Measurements from ENCODE around the gene MT1F. TPM values are rescaled to one million over a fixed set of nuclear protein-coding genes. Genes with fewer than 3 reads are reported as not detected.
"Not testable (repeated sequence)": the region's sequence is repeated elsewhere in the genome, so short reads cannot be mapped to it uniquely, and the experiment has no call there.

MT1F gene
- 10 to 100 TPM in 1 of 12 donors, 1 to 10 TPM in 7, under 1 TPM in 2, not detected in 2; 0.55 to 38.7 (median 2.0) TPM for polyA plus RNA-seq (ENCODE audit: insufficient read length in 12 of 12)
- long read RNA-seq, donor 1, transcript MT1F-201 (3 exons, 690 nt): major isoform, 364 of 572 reads
- long read RNA-seq, donor 1, transcript MT1F-202 (1 exons, 1,573 nt): minor isoform, 121 of 572 reads
- long read RNA-seq, donor 1, partial matches to known transcripts: 72 of 572 reads
- long read RNA-seq, donor 1, other reads (novel, unspliced or antisense): 11 of 572 reads
- long read RNA-seq, donor 2, partial matches to known transcripts: 0 of 2 reads
- long read RNA-seq, donor 2, other reads (novel, unspliced or antisense): 0 of 2 reads
- long read RNA-seq, donor 3: 0 reads
- long read RNA-seq, donor 4, partial matches to known transcripts: 0 of 1 reads
- long read RNA-seq, donor 4, other reads (novel, unspliced or antisense): 0 of 1 reads
- long read RNA-seq, donor 5, partial matches to known transcripts: 0 of 1 reads
- long read RNA-seq, donor 5, other reads (novel, unspliced or antisense): 0 of 1 reads
- long read RNA-seq, donor 6: 0 reads
- long read RNA-seq, donor 7, partial matches to known transcripts: 0 of 2 reads
- long read RNA-seq, donor 7, other reads (novel, unspliced or antisense): 0 of 2 reads
- long read RNA-seq, donor 8: 0 reads
- long read RNA-seq, donor 9, partial matches to known transcripts: 0 of 1 reads
- long read RNA-seq, donor 9, other reads (novel, unspliced or antisense): 0 of 1 reads
- long read RNA-seq, donor 10, transcript MT1F-201 (3 exons, 690 nt): major isoform, 6 of 6 reads
- long read RNA-seq, donor 10, partial matches to known transcripts: 0 of 6 reads
- long read RNA-seq, donor 10, other reads (novel, unspliced or antisense): 0 of 6 reads
- long read RNA-seq, donor 11: 0 reads

DNA sequence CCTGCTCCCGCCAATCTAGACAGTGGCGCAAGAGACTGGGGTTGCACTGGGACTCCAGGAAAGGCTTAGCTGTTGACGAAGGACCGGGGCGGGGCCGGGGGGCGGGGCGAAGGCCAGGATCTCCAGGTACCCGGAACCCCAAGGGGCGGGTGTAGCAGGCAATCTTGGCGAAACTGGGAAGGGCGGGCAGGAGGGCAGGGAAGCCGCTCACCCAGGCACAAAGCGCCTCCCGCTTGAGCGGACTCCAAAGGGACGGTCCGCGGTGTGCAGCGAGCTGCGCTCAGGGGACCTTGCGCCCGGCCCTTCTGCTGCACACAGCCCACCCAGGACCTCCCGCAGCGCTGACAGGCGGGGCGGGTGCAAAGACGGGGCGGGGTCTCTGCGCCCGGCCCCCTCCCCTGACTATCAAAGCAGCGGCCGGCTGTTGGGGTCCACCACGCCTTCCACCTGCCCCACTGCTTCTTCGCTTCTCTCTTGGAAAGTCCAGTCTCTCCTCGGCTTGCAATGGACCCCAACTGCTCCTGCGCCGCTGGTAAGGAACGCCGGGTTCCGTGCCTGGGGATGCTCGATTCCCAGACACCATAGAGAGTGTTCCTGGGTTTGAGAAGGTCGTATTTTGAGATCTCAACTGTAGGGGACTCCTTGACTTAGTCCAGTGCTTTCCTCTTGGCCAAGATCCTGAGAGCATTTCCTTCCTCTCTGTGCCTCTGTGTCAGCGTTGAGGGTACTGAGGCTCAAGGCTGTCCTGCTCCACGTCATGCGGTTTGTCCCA is at the start of gene MT1F:
TSS of gene MT1F (plus strand) at position 405 of the 772 bp plus-strand sequence. CDS start at position 505, 100 bp downstream.
- DNase-seq: no peak

DNA sequence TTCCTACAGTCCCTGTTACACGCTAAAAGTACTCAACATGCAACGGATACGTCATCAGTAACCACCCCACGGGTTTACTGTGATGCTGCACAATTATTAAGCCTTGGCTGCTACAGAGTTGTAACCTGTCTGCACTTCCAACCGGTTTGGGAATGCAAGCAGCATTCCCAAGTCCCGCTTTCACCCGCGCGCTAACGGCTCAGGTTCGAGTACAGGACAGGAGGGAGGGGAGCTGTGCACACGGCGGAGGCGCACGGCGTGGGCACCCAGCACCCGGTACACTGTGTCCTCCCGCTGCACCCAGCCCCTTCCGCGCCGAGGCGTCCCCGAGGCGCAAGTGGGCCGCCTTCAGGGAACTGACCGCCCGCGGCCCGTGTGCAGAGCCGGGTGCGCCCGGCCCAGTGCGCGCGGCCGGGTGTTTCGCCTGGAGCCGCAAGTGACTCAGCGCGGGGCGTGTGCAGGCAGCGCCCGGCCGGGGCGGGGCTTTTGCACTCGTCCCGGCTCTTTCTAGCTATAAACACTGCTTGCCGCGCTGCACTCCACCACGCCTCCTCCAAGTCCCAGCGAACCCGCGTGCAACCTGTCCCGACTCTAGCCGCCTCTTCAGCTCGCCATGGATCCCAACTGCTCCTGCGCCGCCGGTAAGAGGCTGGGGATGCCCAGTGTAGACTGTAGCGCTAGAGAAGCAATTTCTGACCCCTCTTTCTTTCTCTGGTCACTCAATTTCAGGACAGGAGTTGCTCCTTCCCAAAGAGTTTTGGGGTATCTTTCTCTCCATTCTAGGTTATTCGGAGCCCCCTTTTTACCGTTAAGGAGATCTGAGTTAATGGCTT is 49.5 kb upstream of the MT1F start, which contains the start of gene MT2A:
TSS of gene MT2A (plus strand) at position 542 of the 833 bp plus-strand sequence. CDS start at position 614, 72 bp downstream.
- DNase-seq: peak; percentile 90

DNA sequence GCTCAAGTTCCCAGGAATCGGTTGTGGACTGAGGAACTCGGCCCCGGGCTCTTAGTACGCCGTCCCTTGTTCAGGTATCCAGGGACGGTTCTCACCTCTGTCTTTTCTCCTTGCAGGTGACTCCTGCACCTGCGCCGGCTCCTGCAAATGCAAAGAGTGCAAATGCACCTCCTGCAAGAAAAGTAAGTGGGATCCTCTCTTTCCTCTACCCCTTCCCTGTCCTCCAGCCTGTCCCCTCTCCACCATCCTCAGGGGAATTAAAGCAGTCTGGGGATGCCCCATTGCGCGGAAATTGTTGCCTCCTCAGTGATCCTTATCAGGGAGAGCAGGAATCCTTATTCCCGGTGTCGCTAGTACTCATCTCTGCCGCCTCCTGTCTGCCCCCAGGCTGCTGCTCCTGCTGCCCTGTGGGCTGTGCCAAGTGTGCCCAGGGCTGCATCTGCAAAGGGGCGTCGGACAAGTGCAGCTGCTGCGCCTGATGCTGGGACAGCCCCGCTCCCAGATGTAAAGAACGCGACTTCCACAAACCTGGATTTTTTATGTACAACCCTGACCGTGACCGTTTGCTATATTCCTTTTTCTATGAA is 48.8 kb upstream of the MT1F start:
- DNase-seq: no peak

DNA sequence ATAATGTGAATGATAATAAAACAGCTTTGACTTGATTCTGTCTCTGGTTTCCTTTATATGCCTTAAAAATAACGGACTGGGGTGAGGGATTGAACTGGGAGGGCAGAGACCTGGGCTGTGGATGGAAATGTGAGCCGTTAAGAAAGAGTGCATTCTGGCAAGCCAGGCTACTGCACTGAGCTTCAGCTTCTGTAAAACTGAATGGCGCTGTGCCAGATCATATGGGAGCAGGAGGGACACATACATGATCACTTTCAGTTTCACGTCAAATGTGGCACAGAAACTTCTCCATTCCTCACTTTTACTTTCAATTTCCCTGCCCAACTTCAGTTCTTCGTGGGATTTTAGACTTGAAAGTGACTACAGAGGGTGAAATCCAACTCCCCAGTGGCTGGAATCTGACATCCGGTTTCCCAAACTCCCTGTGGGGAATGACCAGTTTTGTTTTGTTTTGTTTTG is 48.3 kb upstream of the MT1F start:
- DNase-seq: peak; percentile 75

GRCh38 chr16:56610017-56610608 is 47.6 kb upstream of the MT1F start:
- DNase-seq: peak; percentile 13

GRCh38 chr16:56610609-56611111 is 47.1 kb upstream of the MT1F start:
- DNase-seq: no peak

- no peak for DNase-seq
Observed at GRCh38 chr16:56611281-56611833, 46.4 kb upstream of the MT1F start.

GRCh38 chr16:56613706-56614105 is 44.1 kb upstream of the MT1F start:
- DNase-seq: no peak

DNA sequence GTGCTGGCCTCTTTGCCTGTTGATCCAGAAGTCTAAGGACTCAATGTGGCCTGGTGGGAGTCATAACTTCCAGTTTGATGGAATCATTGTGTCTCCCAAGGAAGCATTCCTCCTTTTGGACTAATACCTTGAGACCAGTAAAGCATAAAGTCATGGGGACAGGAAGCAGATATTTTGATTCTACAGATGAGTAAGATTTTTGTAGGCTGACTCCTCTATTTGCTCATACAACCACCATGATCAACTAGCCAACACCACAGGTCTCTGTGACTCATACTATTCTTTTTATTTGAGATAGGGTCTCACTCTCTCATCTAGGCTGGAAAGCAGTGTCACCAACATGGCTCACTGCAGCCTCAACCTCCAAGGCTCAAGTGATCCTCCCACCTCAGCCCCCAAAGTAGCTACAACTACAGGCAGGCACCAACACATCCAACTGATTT is 43.2 kb upstream of the MT1F start:
- DNase-seq: no peak

DNA sequence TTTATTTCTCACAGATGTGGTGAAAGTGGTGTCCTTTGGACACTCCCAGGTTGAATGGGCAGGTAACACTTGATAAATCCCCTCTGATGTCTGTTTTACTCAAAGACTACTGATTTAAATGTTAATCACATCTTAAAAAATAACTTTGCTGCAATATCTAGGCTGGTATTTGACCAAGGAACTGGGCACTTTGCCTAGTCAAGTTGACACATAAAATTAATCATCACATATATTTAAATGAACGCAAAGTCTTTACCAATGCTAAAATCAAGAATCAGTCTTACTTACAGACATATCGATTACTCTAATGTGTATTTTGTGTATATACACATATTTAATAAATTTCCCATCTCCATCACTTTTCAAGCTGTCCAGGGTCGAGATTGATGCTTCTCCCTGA is 42.4 kb upstream of the MT1F start:
- no peak for DNase-seq

GRCh38 chr16:56616608-56617211 is 41.0 kb upstream of the MT1F start:
- no peak for DNase-seq

GRCh38 chr16:56617212-56618085 is 40.3 kb upstream of the MT1F start:
- no peak for DNase-seq

DNA sequence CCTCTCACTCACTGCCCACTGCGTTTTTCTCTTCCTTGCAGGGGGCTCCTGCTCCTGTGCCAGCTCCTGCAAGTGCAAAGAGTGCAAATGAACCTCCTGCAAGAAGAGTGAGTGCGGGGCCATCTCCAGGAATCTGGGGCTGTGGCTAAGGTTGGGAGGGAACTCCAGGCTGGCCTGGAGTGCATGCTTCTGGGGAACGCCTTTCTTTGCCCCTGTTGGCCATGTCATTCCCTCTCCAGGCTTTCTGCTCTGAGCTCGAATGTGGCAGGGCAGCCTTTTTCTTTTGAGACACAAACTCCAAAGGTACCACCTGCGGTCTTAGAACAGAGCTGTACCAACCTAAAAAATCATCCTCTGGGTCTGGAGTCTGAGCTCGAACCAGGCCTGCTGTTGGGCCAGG is 39.6 kb upstream of the MT1F start:
- no peak for DNase-seq

DNA sequence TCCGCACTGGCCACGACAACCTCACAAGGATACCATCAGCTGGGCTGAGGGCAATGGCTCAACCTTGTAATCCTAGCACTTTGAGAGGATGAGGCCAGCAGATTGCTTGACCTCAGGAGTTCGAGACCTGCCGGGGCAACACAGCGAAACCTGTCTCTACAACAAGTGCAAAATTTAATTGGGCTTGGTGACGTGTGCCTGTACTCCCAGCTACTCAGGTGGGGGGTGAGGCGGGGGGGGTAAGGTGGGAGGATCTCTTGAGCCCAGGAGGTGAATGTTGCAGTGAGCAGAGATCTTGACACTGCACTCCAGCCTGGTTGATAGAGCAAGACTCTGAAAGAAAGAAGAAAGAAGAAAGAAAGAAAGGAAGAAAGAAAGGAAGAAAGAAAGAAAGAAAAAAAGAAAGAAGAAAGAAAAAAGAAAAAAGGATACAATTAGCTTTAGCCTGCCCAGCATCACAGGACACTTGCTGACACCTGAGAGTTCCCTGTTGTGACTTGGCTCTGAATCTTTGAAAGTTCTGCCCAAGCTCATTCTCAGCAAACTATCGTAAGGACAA is 37.3 kb upstream of the MT1F start:
- no peak for DNase-seq

DNA sequence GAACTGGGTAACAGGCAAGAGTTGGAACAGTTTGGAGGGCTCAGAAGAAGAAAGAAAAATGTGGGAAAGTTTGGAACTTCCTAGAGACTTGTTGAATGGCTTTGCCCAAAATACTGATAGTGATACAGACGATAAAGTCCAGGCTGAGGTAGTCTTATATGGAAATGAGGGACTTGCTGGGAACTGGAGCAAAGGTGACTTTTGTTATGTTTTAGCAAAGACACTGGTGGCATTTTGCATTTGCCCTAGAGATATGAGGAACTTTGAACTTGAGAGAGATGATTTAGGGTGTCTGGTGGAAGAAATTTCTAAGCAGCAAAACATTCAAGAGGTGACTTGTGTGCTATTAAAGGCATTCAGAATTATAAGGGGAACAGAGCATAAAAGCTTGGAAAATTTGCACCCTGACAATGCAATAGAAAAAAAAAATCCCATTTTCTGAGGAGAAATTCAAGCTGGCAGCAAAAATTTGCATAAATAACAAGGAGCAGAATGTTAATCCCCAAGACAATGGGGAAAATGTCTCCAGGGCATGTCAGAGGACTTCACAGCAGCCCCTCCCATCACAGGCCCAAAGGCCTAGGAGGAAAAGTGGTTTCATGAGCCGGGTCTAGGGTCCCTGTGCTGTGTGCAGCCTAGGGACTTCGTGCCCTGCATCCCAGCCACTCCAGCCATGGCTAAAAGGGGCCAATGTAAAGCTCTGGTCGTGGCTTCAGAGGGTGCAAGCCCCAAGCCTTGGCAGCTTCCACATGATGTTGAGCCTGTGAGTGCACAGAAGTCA is 35.9 kb upstream of the MT1F start:
- not testable (repeated sequence) for DNase-seq

DNA sequence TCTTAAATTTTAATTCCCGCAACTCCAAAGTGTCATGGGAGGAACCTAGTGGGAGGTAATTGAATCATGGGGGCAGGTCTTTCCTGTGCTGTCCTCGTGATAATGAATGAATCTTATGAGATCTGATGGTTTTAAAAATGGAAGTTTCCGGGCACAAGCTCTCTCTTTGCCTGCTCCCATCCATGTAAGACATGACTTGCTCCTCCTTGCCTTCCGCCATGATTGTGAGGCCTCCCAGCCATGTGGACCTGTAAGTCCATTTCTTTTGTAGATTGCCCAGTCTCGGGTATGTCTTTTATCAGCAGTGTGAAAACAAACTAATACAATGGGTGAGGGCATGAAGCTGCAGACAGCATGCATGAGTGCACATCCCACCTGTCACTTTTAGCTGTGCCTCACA is 34.6 kb upstream of the MT1F start:
- DNase-seq: not testable (repeated sequence)

DNA sequence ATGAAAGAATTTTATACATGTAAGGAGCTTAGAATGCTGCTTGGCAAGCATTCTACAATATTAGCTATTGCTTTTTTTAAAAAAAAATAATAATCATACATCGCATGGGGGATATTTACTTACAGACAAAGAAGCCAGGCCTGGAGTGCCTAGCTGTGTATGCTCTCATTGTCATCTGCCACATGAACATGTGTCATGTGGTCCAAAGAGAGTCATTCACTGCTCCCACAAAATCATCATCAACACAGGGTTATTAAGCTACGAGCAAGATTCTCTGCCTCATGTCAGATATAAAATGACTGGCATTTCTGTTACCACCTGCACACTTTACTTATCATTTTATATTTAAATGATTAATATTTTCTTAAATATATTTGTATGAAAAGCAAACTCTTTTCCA is 34.1 kb upstream of the MT1F start:
- no peak for DNase-seq
